ENCODE results near the gene KREMEN1.
"Not testable (repeated sequence)": the region's sequence is repeated elsewhere in the genome, so short reads cannot be mapped to it uniquely, and the experiment has no call there.

KREMEN1 gene

DNA sequence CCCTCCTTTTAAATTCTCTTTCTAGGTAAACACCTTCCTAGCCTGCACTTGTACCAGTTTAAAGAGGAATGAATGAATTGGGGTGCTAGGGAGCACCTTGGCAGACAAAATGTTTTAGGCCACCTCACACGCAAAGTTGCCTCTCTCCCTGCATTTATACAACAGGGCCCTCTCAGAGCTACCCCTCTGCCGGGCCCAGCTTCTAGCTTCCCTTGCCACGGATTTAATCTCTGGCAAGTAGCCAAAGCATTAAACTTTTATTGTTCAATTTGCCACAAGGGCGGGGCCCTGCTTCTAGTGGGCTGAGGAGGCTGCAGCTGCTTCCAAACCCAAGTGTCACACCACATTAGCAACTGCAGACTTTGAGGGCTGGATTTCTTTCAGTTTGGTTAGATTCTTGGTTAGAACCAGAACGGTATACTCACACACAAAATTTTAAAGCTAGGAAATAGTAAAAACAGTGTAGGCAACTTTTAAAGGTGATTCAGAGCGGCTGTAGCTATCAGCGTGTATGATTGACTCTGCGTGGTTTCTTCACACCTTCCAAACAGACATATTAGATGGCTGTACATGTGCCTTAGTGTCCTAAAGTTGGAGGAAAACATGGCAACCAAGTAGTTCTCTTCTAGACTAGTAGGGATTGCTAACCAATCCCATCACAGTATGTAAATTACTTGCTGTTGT is 6.5 kb downstream of the KREMEN1 start:
- DNase-seq, result no peak

DNA sequence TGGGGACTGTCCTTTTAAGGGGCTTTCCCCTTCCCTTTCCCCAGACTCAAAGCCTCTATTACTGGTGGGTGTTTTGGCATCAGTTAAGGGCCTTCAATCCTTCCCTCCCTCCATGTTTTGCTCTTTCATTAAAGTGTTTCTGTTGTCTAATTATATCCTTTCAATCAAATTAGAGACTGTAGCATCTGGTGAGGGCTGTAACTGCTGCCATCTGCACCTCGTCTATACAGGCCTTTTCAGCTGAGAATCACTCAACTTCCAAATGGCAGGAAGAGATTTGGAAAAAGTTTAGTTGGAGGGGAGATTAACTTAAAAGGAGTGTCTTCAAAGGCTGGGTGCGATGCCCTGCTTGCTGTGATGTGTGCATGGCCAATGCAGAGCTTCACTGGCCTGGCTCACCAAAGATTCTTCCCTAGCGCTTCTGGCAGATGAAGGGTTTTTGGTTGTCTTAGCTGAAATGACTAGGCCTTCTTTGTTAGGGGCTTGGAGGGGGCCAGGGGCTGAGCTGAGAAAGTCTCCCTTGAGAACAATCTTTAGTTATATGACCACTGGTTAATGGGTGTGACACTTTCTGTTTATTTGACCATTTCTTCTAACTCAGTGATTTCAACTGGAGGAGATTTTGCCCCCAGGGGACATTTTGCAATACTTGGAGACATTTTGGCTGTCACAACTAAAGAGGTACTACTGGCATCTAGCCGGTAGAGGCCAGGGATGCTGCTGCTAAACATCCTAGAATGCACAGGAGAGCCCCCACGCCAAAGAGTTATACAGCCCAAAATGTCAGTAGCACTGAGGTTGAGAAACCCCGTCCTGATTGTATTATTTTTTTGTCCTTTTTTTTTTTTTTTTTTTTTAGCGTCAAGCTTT is 7.5 kb downstream of the KREMEN1 start:
- no peak for DNase-seq

DNA sequence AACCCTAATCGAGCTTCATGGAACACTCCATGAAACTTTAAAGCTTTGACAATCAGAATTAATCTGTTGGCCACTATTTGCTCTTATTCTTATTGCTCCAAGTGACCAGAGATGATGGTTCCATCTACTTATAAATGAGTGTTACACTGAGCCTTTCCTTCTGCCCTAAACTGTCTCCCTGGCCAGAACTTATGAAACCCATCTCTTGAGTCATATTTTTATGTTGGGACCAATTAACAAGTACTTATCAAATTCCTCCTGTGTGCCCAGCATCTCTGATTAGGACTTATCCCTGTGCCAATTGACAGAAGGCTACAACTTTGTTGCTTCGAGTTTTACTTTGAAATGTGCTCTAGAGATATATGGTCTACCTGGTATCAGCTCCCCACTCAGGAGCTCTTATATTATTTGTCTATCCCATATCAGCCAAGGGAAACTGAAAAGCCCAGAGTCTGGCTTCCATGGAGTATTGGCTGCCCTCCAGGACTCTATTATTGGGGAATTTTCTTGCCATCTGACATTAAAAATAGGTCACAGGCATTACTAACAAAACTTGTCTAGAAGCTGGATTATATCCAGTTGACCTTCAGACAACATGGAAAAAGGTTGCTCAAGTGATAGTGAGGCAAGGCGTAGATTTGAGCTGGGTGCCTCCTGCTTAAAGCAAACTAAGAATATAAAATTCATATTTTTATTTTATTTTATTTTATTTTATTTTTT is 8.8 kb downstream of the KREMEN1 start:
- DNase-seq, result no peak

DNA sequence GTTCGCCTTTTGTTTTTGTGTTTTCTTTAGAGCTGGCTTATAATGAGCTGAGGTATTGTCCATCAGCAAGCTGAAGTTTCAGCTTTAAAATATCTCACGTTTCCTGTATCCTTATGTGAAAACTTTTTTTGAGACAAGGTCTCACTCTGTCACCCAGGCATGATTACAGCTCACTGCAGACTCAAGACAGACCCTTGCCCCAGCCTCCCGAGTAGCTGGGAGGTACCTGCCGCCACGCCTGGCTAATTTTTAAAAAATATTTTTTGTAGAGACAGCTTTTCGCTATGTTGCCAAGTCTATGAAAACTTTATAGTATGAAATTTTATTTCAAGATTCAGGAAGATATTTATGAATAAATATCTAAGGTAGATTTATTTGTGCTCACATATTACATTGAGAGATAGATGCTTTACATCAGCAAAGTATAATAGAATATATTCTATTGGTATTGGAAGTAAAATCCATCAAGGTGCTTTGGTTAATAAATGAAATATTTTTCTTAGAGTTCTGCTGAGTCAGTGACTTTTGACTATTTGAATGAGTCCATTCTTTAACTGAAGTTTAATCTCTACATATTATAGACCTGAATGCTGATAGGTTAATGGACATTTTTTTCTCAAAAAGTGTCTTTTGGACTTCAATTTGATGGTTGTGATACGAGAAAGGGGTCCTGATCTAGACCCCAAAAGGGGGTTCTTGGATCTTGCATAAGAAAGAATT is 10.2 kb downstream of the KREMEN1 start:
- no peak for DNase-seq

DNA sequence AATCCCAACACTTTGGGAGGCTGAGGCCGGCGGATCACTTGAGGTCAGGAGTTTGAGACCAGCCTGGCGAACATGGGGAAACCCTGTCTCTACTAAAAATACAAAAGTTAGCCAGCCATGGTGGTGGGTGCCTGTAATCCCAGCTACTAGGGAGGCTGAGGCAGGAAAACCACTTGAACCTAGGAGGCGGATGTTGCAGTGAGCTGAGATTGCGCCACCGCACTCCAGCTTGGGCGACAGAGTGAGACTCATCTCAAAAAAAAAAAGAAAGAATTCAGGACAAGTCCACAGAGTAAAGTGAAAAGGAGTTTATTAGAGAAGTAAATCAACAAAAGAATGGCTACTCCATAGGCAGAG is 10.7 kb downstream of the KREMEN1 start:
- not testable (repeated sequence) for DNase-seq

DNA sequence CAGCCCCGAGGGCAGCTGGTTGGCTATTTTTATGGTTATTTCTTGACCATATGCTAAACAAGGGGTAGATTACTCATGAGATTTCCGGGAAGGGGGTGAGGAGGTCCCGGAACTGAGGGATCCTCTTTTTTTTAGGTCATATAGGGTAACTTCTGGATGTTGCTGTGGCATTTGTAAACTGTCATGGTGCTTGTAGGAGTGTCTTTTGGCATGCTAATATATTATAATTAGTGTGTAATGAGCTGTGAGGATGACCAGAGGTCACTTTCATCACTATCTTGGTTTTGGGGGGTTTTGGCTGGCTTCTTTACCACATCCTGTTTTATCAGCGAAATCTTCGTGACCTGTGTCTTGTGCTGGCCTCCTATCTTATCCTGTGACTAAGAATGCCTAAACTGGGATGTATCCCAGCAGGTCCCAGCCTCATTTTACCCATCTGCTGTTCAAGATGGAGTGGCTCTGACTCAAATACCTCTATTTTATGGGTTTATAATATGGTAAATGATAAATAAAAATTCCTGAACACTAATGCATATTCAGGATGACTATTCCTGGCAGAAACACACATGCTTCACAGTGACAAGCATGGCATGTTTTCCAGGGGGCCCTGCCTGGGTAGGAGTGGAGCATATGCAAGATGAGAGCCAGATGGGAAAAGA is 11.2 kb downstream of the KREMEN1 start:
- DNase-seq, result no peak

DNA sequence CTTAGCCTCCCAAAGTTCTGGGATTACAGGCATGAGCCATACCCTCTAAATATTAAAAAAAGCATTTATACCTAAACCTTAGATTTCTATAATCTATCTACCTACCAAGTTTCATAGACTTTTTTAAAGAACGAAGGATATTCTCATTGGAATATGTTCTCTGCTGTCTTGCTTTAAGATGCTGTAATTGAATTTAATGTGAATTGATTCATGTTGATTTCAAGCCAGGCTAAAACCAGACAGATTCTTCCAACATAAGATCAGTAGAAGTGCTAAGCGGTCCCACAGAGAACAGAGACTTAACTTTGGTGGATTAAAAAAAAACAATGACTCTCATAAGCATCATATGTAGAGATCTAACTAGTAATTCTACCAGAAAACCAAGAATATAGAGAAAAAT is 14.2 kb downstream of the KREMEN1 start:
- no peak for DNase-seq

DNA sequence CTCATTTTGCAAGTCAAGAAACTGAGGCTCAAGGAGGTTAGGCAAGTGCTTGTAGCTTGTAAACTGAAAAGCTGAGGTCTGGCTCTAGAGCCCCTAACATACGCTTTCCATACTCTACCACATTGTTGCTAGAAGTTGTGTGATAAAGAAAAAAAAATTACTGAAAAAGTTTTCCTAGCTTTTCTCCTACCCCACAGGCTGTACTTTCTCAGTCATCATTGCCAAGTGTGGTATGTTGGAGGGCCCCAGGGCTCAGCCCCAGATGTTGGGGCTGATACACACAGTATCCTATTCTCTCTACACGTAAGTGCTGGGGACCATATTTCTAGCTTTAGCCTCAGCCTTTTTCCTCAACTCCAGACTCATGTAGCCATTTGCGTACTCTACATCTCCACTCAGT is 16.0 kb downstream of the KREMEN1 start:
- DNase-seq, result no peak

DNA sequence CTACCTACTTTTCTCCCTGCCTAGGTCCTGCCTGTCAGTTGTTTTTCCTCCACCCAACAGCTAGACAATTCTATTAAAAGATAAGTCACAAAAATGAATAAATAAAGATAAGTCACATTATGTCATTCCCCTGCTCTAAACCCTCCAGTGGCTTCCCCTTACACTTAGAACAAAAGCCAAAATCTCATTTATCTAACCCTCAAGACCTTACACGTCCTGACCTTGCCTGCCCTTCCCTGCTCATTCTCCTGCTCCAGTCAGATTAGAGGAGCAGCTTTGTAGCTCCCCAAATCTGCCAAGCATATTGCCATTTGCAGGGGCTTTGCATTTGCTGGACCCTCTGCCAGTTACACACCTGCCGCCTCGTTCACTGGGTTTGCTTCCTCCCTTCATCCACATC is 16.7 kb downstream of the KREMEN1 start:
- no peak for DNase-seq

DNA sequence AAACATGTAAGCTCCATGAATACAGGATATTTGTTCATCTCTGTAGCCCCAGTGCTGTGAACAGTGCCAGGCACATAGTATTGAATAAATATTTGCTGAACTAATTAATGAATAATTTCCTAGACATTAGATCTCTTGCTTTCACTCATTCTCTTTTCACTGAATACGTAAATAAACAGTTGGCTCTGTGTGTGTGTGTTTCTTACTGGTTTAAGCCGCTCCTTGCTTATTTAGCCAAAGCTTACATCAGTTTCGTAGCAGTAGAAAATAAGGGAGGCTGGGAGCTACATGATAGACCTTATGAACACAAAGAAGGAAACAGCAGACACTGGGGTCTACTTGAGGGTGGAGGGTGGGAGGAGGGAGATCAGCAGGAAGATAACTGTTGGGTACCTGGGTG is 17.2 kb downstream of the KREMEN1 start:
- no peak for DNase-seq

DNA sequence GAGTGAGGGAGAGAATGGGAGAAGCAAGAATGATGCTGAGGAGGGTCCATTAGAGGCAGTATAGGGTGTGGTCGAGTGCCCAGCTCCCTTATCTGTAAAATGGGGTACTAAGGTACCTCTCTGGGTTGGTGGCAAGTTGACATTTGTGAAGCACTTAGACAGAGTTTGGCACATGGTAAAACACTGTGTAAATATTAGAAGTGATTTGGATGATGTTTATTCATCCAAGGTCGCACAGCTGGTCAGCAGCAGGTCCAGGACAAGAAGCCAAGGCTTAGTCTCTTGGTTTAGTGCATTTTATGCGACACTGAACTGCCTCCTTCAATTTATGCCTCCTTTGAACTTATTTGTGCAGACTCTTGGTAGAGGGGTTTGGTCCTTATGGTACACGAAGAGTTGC is 19.4 kb downstream of the KREMEN1 start:
- DNase-seq, result no peak

DNA sequence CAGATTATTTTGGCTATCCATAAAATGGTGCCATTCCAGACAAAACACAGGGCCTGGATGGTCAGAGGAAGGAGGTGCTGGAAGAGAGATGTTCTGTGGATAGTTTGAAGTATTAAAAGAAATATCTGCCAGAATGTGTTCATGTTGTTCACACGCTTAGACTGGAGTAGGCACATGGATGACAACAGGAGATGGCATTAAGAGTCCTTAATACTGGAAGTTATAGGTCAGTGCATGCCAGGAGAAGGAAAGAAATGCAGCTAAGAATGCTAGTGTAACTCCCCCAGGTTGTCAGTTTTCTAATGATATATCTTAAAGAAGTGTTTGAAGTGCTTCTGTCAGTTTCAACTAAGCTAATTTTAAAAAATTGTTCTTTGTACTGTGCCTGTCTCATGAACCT is 20.2 kb downstream of the KREMEN1 start:
- no peak for DNase-seq

DNA sequence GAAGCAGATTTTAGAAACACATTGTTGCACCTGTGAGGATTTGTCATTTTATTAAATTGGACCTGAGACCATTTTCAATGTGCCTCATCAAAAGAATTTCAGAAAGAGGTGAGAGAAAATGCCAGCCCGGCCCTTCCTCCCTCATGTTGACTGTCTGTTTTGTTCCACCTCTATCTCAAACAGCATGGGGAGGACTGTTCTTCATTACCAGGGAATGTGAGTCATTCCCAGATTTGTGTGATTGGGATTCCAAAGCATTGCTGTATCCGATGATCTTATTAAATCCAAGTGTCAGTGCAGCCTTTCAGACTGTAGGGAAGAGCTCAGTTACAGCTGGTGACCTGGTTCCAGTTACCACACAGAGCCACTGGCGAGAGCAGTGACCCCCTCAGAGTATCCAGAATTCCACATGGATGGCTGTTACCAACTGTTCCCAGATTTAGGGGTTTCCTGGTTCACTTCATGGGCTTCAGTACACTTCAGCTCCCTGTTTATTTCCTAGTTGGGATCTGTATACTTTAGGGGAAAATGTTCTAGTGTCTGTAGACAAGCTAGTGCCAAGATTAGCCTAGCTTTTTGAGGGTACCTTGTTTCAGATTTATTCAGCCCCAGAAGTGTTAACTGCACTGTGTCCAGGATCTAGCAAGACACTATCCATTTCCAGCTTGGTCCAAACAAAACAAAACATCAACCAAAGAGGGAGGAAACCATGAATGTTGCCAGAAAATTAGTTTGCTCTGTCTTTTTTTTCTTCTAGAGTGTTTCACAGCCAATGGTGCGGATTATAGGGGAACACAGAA is 20.9 kb downstream of the KREMEN1 start:
- DNase-seq, result no peak

DNA sequence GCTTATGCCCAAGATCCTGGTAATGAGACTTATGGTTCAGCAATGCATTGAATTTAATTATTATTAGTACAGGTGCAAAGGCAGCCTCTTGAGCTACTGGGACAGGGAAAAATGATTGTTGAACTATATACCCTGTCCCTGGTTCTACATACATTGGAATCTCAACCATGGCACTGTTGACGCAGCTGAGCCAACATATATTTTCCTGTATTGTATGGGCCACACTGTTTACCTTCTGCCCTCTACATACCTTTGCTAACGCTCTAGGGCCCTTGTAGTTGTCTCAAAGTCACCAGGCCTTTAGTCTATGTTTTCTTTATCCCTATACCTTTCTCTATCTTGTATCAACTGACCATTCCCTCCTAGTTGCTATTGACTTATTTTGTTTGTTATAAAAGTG is 22.6 kb downstream of the KREMEN1 start:
- no peak for DNase-seq

DNA sequence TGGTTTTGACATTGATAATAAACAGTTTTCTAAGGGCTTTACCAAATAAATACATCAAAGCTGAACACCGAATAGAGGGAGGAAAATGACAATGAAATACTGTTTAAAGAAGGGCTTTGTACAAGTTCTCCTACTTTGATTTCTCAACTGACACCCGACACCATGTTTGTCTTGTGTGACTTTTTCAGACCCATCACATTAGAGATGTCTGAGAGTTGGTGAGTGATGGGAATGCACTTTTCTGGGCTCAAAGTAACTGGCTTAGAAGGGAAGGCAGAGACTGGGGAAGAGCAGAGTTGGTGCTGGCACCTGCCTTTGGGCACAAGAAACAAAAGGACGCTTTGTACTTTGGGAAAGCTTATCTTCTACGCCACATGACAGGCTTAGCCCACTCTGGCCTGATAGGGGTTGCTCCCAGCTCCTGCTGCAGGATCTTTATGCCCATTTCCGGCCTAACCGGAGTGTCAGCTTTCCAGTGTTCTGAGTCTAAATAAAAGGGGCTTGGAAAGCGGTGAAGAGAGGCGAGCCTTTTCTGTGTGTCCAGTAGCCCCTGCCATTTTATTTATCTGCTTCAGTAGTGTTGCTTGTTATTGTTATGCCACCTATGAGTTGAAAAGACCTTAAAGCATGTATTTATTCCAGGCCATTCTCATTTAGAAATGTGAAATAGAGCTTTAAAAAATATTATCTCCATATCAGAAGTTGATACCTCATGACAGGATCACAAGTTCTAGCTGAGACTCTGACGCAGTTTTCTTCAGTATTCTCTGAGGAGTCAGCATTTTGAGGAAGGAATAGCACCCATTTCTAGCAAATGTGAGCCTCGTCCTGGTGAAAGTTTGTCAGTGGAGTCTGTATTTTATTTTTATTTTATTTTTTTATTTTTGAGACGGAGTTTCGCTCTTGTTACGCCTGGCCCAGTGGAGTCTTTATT is 24.2 kb downstream of the KREMEN1 start:
- DNase-seq, result no peak

DNA sequence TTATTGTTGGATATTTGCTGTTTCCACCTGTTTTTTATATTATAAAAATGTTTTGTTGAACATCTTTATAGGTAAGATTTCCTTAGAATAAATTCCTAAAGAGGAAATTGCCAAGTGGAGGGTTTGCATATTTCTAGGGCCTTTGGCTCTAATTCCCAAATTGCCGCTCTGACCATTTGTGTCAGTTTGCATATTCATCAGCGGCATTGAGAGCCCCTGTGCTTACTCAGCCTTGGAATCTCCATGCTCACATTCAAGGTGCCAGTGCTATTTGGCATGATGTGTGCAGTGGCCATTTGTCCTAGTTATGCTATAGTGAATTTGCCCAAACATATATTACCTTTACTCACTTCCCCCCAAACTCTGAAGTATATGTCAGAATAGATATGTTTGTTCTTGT is 25.5 kb downstream of the KREMEN1 start:
- DNase-seq, result no peak

DNA sequence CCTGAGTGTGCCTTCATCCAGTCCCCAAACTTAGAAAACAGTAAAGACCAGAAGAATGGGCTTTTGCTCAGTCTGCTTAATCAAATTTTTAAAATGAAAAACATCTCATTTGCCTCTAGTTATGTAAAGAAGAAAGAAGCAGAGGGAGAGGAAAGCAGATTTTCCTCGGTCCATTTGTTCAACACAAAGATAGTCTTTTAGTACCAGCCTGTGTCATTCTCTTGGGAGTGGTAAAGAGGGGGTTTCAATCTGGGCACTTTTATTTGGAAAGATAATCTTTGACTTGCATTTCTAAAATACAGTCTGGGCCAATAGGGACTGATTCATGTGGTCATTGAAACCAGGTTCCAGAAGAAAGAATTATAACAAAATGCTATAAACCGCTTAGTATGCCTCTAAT is 29.5 kb downstream of the KREMEN1 start:
- no peak for DNase-seq

DNA sequence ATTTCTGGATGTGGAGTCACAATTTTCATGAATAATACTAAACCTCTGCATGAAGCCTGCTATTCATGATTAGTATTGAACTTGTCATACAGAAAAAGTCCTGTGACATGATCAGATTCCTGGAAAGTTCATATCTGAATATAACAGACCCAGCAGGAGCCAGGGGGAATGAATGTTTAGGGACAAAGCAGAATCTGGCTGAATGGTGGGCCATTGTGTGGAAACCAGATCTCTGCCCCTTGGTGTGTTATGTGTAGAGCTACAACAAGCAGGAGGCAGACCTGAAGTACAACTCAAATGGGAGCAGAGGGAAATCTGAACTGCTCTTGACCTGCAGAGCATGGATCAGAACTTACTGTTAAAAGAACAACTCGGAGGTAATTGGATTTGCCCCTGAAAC is 30.3 kb downstream of the KREMEN1 start:
- DNase-seq, result no peak

DNA sequence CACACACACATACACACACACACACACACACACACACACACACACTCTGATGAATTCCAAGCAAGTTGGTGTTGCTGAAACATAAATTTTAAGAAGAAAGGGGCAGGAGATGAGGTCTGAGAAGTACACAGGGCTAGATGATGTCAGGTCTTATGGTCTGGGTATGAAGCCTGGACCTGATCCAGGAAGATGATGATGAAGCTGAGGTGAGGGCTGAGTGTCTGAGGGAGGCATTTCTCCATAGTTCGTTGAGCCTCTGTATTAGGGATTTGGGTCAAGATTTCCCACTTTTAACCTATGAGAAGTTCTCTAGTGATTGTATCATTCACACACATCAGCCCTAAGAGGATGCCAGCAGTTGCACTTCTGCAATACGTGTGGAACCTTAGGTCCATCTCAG is 32.6 kb downstream of the KREMEN1 start:
- no peak for DNase-seq

DNA sequence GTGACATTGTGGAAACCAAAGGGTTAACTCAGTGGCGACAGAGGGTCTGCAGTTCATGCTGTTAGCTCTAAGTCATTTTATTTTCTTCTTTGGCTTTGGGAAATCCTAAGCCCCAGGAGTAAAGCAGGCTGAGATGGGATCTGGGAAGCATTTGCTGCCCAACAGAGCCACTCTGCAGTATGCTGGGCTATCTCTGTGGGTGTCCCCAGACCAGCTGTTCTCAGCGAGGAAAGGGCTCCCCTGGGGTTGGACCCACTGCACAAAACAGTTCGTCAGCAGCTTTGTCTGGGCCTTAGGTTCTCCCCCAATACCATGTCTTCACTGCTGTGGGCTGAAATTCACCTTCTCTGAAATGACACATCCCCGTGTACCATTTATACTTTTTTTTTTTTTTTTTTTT is 34.0 kb downstream of the KREMEN1 start:
- DNase-seq, result no peak

DNA sequence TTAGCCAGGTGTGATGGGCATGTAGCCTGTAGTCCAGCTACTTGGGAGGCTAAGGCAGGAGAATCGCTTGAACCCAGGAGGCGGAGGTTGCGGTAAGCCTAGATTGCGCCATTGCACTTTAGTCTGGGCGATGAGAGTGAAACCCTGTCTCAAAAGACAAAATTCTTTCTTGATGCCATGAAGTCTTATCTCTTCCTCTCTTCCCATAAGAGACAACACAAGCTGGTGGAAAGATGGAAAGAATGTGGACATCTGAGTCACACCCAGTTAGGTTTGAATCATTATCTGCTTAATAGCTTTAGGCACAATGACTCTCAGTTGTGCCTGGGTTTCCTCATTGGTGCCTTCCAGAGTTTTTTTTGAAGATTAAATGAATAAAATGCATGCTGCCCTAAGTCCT is 35.3 kb downstream of the KREMEN1 start:
- no peak for DNase-seq

Measured in stimulated activated CD4-positive, alpha-beta T cell treated with anti-CD3 and anti-CD28 coated beads, Interleukin-2, amount 100 ng/mL, for 48 hours (primary cell).